HepG2 (cell line): ENCODE data around the gene TPPP2. TPM values are rescaled to one million over a fixed set of nuclear protein-coding genes. Genes with fewer than 3 reads are reported as not detected.

Experiments
- AFF4 ChIP-seq: sonication (generic); formaldehyde crosslinking; IDR thresholded peaks from 2 replicates; pipeline ENCODE4 v1.4.0; 2020; ENCODE audit warnings: missing genetic modification reagents
- CREB1 ChIP-seq, 2 experiments: fragments of 450-650 bp in 1 of 2; IDR thresholded peaks; 2 replicates each; pipeline ENCODE4 v1.6.1; 2016 to 2017; ENCODE audit warnings: control low read depth in 1 of 2, mild to moderate bottlenecking in 1 of 2, missing compliant biosample characterization in 1 of 2, missing genetic modification characterization in 1 of 2
- DR1 ChIP-seq: sonication (generic); formaldehyde crosslinking; IDR thresholded peaks from 2 replicates; pipeline ENCODE4 v1.8.0; 2021; ENCODE audit warnings: mild to moderate bottlenecking, missing genetic modification reagents, inconsistent platforms
- FIP1L1 ChIP-seq: fragments of 200-400 bp; formaldehyde crosslinking; IDR thresholded peaks from 2 replicates; pipeline ENCODE4 v1.6.1; 2018; ENCODE audit warnings: low read depth, mild to moderate bottlenecking, low read length, moderate library complexity, borderline replicate concordance; ENCODE audit not compliant: insufficient read depth
- FLYWCH1 ChIP-seq: sonication (generic); formaldehyde crosslinking; IDR thresholded peaks from 2 replicates; pipeline ENCODE4 v1.8.1; 2023; ENCODE audit warnings: mild to moderate bottlenecking, missing genetic modification reagents
- FOXK2 ChIP-seq: fragments of 450-650 bp; IDR thresholded peaks from 2 replicates; pipeline ENCODE4 v1.6.1; 2016
- GATAD2A ChIP-seq: IDR thresholded peaks from 2 replicates; pipeline ENCODE4 v1.6.1; 2016
- NBN ChIP-seq: fragments of 450-650 bp; conservative IDR thresholded peaks from 2 replicates; pipeline ENCODE4 v1.6.1; 2017
- PAF1 ChIP-seq: IDR thresholded peaks from 2 replicates; pipeline ENCODE4 v1.6.1; 2016; ENCODE audit warnings: missing genetic modification reagents, missing compliant biosample characterization
- SALL2 ChIP-seq: sonication (generic); formaldehyde crosslinking; IDR thresholded peaks from 2 replicates; pipeline ENCODE4 v1.8.1; 2023; ENCODE audit warnings: mild to moderate bottlenecking, missing genetic modification reagents, inconsistent platforms
- THAP9 ChIP-seq: sonication (generic); formaldehyde crosslinking; IDR thresholded peaks from 2 replicates; pipeline ENCODE4; 2020; ENCODE audit warnings: missing genetic modification reagents, mild to moderate bottlenecking, borderline replicate concordance
- ZNF121 ChIP-seq: sonication (generic); formaldehyde crosslinking; IDR thresholded peaks from 2 replicates; pipeline ENCODE4 v1.5.0; 2020; ENCODE audit warnings: mild to moderate bottlenecking, missing genetic modification reagents
- ZNF232 ChIP-seq: sonication (generic); formaldehyde crosslinking; IDR thresholded peaks from 2 replicates; pipeline ENCODE4 v1.4.0; 2020; ENCODE audit warnings: missing genetic modification reagents, borderline replicate concordance
- ZNF3 ChIP-seq: IDR thresholded peaks from 2 replicates; pipeline ENCODE4 v1.7.0; 2017; ENCODE audit warnings: inconsistent platforms
- ZNF770 ChIP-seq: sonication (generic); formaldehyde crosslinking; IDR thresholded peaks from 2 replicates; pipeline ENCODE4 v1.5.0; 2020; ENCODE audit warnings: mild to moderate bottlenecking, missing genetic modification reagents
- ZSCAN22 ChIP-seq: sonication (generic); formaldehyde crosslinking; IDR thresholded peaks from 2 replicates; pipeline ENCODE4 v1.4.0; 2020; ENCODE audit warnings: mild to moderate bottlenecking, missing genetic modification reagents
- polyA plus RNA-seq, 8 experiments: library from polyadenylated mRNA; depleted of rRNA in 3 of 8; stranded (reverse) in 7 of 8; unstranded in 1 of 8; fragments of >200 nt; fragmentation: Illumina TruSeq in 4 of 8; extraction: Trizol in 4 of 8; gene quantifications; 2 replicates each; pipeline versions ENCODE4 v1.2.1 to v1.2.3, GENCODE V29; 2011 to 2016; ENCODE audit warnings: low read depth in 4 of 8, missing spikeins in 1 of 8, mixed read lengths in 1 of 8; ENCODE audit not compliant: insufficient read depth in 1 of 8
- total RNA-seq, 5 experiments: library from RNA; depleted of rRNA; stranded (reverse); fragments of >200 nt; fragmentation: Illumina TruSeq; extraction: Trizol; gene quantifications; 2 replicates each; pipeline ENCODE4 v1.2.3, GENCODE V29; 2016; ENCODE audit warnings: low read depth in 1 of 5

Gene TPPP2
- total and polyA plus RNA-seq, 2 of the 13 experiments (the other 11 are each of a cell fraction or from before 2014, with no cell fraction given) = 0.58 to 4.2 TPM

- TF ChIP-seq THAP9 (CRISPR knock-in tag) = peak; percentile 57; the same call in 1 of the 2 replicates
- TF ChIP-seq GATAD2A (CRISPR knock-in tag) = peak; percentile 22; the same call in 1 of the 2 replicates
- TF ChIP-seq NBN = no peak
- TF ChIP-seq FLYWCH1 = no peak
- no peak for TF ChIP-seq ZNF121 (CRISPR knock-in tag)
- TF ChIP-seq CREB1 (IDR thresholded peaks at IDR 0.05) = no peak
- no peak for TF ChIP-seq CREB1 (CRISPR knock-in tag; IDR thresholded peaks at IDR 0.05)
- TF ChIP-seq ZNF232 (CRISPR knock-in tag) = no peak
- no peak for TF ChIP-seq ZSCAN22 (CRISPR knock-in tag)
- TF ChIP-seq FOXK2 = no peak
- TF ChIP-seq PAF1 (CRISPR knock-in tag) = no peak
- TF ChIP-seq DR1 (CRISPR knock-in tag) = no peak
- no peak for TF ChIP-seq ZNF770 (CRISPR knock-in tag)
- TF ChIP-seq ZNF3 (CRISPR knock-in tag) = no peak
- TF ChIP-seq FIP1L1 = no peak
- no peak for TF ChIP-seq AFF4
- no peak for TF ChIP-seq SALL2 (CRISPR knock-in tag)
Measured at GRCh38 chr14:21038441-21039422, 8.7 kb downstream of the TPPP2 start (continued).
